Activated naive CD8-positive, alpha-beta T cell (primary cell): ENCODE measurements around the gene IQSEC2.

Source experiments
- H3K27ac Mint-ChIP-seq: one replicate; pipeline ENCODE4 v1.8.0; 2021; ENCODE audit warnings: mixed read lengths
- H3K27me3 Mint-ChIP-seq: one replicate; pipeline ENCODE4 v1.8.0; 2021; ENCODE audit warnings: mixed read lengths
- H3K36me3 Mint-ChIP-seq: one replicate; pipeline ENCODE4 v1.8.0; 2021; ENCODE audit warnings: mixed read lengths
- H3K4me1 Mint-ChIP-seq: one replicate; pipeline ENCODE4 v1.8.0; 2021; ENCODE audit warnings: low read depth, mixed read lengths
- H3K4me3 Mint-ChIP-seq: one replicate; pipeline ENCODE4 v1.8.0; 2021; ENCODE audit warnings: mild to moderate bottlenecking, mixed read lengths
- H3K9me3 Mint-ChIP-seq: one replicate; pipeline ENCODE4 v1.8.0; 2021; ENCODE audit warnings: low read depth, mixed read lengths

Gene IQSEC2

GRCh38 chrX:53247928-53248327 lies 33.5 kb downstream of the IQSEC2 start:
- no peak overlapping the region for H3K27ac Mint-ChIP-seq
- H3K27me3 Mint-ChIP-seq: no peaks in the 10 kb centered on the region
- no peaks in the 10 kb centered on the region for H3K36me3 Mint-ChIP-seq

GRCh38 chrX:53246231-53246630 lies 35.2 kb downstream of the IQSEC2 start:
- Mint-ChIP-seq H3K36me3 (no peaks in the 10 kb centered on the region), H3K4me3 (no peak overlapping the region), H3K27ac (no peak overlapping the region), H3K27me3 (no peaks in the 10 kb centered on the region), H3K4me1 (no peaks in the 10 kb centered on the region), H3K9me3 (no peaks in the 10 kb centered on the region)

More at GRCh38 chrX:53247928-53248327, 33.5 kb downstream of the IQSEC2 start:
- H3K4me3 Mint-ChIP-seq: no peak overlapping the region
- H3K9me3 Mint-ChIP-seq: no peaks in the 10 kb centered on the region
- H3K4me1 Mint-ChIP-seq: no peaks in the 10 kb centered on the region

DNA sequence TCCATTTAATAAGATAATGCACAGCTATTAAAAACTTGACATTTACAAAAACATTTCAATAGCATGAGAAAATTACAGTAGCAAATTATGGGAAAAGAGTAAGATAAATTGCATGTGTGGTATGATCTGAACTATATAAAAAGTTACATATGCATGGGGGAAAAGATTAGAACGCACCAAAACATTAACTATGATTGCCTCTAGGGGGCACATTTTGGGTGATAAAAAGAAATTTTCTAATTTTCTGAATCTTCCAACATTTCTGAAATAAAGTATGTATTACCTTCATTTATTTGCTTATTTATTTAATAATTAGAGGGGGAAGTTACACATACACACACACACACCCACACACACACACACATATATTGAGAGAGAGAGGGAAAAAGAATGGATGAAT lies 36.8 kb downstream of the IQSEC2 start:
- no peaks in the 10 kb centered on the region for H3K36me3 Mint-ChIP-seq
- H3K9me3 Mint-ChIP-seq: no peaks in the 10 kb centered on the region
- no peaks in the 10 kb centered on the region for H3K4me1 Mint-ChIP-seq
- H3K4me3 Mint-ChIP-seq: no peak overlapping the region
- H3K27me3 Mint-ChIP-seq: no peaks in the 10 kb centered on the region
- no peak overlapping the region for H3K27ac Mint-ChIP-seq

- Mint-ChIP-seq H3K4me3 (no peak overlapping the region), H3K9me3 (no peaks in the 10 kb centered on the region), H3K27me3 (no peaks in the 10 kb centered on the region), H3K36me3 (no peaks in the 10 kb centered on the region), H3K4me1 (peaks cover 1% of the 10 kb centered on the region), H3K27ac (no peak overlapping the region)
These were observed 39.1 kb downstream of the IQSEC2 start for GRCh38 chrX:53242310-53242709.

DNA sequence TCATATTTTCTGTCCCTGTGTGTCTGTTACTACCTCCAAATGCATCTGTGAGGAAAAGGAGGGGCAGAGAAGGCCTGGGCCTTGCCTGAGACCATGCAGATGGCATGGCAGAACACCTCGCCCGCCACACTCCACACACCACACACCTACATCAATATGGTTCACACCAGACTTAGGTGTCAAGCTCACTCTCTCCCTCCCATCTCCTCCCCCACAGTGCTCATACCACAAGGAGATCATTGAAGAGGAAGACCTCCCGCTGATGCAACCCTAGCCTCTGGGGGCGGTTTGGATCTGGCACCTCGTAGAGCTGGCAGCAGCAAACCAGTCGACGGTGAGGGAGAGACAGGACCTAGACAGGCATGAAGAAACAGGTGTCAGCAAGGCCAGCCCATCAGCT lies 39.8 kb downstream of the IQSEC2 start:
- no peak overlapping the region for H3K27ac Mint-ChIP-seq

GRCh38 chrX:53239474-53239873 lies 41.9 kb downstream of the IQSEC2 start:
- Mint-ChIP-seq H3K4me1 (peaks cover 1% of the 10 kb centered on the region), H3K27me3 (no peaks in the 10 kb centered on the region), H3K36me3 (no peaks in the 10 kb centered on the region), H3K27ac (no peak overlapping the region), H3K9me3 (no peaks in the 10 kb centered on the region), H3K4me3 (no peak overlapping the region)

More for the DNA sequence above, 39.8 kb downstream of the IQSEC2 start:
- Mint-ChIP-seq H3K27me3 (no peaks in the 10 kb centered on the region), H3K9me3 (no peaks in the 10 kb centered on the region), H3K36me3 (no peaks in the 10 kb centered on the region), H3K4me3 (no peak overlapping the region), H3K4me1 (peaks cover 1% of the 10 kb centered on the region)

GRCh38 chrX:53237056-53237455 lies 44.3 kb downstream of the IQSEC2 start:
- H3K27ac Mint-ChIP-seq: no peak overlapping the region
- no peaks in the 10 kb centered on the region for H3K27me3 Mint-ChIP-seq
- no peaks in the 10 kb centered on the region for H3K36me3 Mint-ChIP-seq
- H3K9me3 Mint-ChIP-seq: no peaks in the 10 kb centered on the region
- H3K4me3 Mint-ChIP-seq: no peak overlapping the region
- H3K4me1 Mint-ChIP-seq: peaks cover 1% of the 10 kb centered on the region

DNA sequence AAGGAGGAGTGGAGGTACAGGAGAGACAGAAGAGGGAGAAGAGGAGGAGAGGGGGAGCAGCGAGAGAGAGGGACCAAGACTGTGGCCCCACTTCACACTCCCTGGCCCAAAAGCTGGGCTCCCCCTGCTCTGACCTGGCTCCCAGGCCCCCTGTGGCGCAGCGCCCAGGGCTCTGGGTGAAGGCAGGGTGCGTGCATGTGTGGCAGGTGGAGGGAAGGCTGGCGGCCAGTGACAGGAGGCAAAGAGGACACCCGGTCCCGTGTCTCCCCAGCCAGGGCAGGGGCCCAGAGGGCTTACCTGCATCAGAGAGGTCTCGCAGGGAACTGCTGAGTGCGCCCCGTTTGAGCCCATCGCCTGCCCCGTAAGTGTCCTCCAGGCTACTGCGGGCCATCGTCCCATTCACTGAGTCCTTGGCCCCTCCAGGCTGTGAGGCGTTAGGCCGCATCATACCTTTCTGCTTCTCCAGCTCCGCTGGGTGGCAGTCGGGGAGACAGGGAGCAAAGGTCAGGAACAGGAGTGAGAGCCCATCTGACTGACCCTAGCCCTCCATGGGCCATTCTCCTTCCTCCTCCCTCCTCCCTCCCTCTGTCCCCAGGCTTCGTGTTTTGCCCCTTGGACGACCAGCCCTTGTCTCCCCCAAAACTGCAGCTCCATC lies 45.2 kb downstream of the IQSEC2 start:
- no peaks in the 10 kb centered on the region for H3K9me3 Mint-ChIP-seq
- H3K4me1 Mint-ChIP-seq: peaks cover 1% of the 10 kb centered on the region
- H3K27me3 Mint-ChIP-seq: no peaks in the 10 kb centered on the region
- no peaks in the 10 kb centered on the region for H3K36me3 Mint-ChIP-seq
- H3K4me3 Mint-ChIP-seq: no peak overlapping the region
- H3K27ac Mint-ChIP-seq: no peak overlapping the region

GRCh38 chrX:53235566-53235965 lies 45.8 kb downstream of the IQSEC2 start:
- no peak overlapping the region for H3K4me3 Mint-ChIP-seq
- H3K9me3 Mint-ChIP-seq: no peaks in the 10 kb centered on the region
- no peak overlapping the region for H3K27ac Mint-ChIP-seq
- H3K4me1 Mint-ChIP-seq: peaks cover 1% of the 10 kb centered on the region
- H3K27me3 Mint-ChIP-seq: no peaks in the 10 kb centered on the region
- no peaks in the 10 kb centered on the region for H3K36me3 Mint-ChIP-seq

DNA sequence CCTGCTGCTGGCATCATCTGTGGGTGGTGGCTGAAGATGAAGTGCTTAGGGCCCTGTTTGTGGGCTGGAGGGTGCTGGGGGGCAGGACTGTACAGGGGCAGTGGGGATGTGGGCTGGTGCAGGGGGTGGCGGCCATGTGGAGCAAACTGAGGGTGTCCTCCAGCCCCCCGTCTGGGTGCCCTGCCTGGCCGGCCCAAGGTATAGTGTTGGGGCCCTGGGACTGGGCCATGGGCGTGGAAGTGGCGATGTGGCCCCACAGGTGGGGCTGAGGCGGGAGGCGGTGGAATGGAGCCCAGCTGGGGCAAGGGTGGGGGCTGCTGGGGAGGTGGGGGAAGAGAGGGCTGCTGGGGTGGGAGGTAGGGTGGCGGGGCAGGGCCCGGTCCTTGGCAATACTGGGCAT lies 46.9 kb downstream of the IQSEC2 start:
- Mint-ChIP-seq H3K4me3 (no peak overlapping the region), H3K9me3 (no peaks in the 10 kb centered on the region), H3K27me3 (no peaks in the 10 kb centered on the region), H3K4me1 (peaks cover 1% of the 10 kb centered on the region), H3K27ac (no peak overlapping the region), H3K36me3 (no peaks in the 10 kb centered on the region)

GRCh38 chrX:53233536-53233935 lies 47.8 kb downstream of the IQSEC2 start:
- Mint-ChIP-seq H3K36me3 (no peaks in the 10 kb centered on the region), H3K27ac (no peak overlapping the region), H3K4me1 (no peaks in the 10 kb centered on the region), H3K4me3 (no peak overlapping the region), H3K9me3 (no peaks in the 10 kb centered on the region), H3K27me3 (no peaks in the 10 kb centered on the region)

GRCh38 chrX:53230116-53230515 lies 51.3 kb downstream of the IQSEC2 start:
- H3K27ac Mint-ChIP-seq: no peak overlapping the region
- no peaks in the 10 kb centered on the region for H3K36me3 Mint-ChIP-seq
- H3K9me3 Mint-ChIP-seq: no peaks in the 10 kb centered on the region
- no peak overlapping the region for H3K4me3 Mint-ChIP-seq
- H3K27me3 Mint-ChIP-seq: no peaks in the 10 kb centered on the region
- H3K4me1 Mint-ChIP-seq: peaks cover 3% of the 10 kb centered on the region

- Mint-ChIP-seq H3K9me3 (no peaks in the 10 kb centered on the region), H3K4me3 (no peak overlapping the region), H3K36me3 (no peaks in the 10 kb centered on the region), H3K27me3 (no peaks in the 10 kb centered on the region), H3K4me1 (peaks cover 16% of the 10 kb centered on the region), H3K27ac (no peak overlapping the region)
These were observed 54.1 kb downstream of the IQSEC2 start for GRCh38 chrX:53227224-53227765.

DNA sequence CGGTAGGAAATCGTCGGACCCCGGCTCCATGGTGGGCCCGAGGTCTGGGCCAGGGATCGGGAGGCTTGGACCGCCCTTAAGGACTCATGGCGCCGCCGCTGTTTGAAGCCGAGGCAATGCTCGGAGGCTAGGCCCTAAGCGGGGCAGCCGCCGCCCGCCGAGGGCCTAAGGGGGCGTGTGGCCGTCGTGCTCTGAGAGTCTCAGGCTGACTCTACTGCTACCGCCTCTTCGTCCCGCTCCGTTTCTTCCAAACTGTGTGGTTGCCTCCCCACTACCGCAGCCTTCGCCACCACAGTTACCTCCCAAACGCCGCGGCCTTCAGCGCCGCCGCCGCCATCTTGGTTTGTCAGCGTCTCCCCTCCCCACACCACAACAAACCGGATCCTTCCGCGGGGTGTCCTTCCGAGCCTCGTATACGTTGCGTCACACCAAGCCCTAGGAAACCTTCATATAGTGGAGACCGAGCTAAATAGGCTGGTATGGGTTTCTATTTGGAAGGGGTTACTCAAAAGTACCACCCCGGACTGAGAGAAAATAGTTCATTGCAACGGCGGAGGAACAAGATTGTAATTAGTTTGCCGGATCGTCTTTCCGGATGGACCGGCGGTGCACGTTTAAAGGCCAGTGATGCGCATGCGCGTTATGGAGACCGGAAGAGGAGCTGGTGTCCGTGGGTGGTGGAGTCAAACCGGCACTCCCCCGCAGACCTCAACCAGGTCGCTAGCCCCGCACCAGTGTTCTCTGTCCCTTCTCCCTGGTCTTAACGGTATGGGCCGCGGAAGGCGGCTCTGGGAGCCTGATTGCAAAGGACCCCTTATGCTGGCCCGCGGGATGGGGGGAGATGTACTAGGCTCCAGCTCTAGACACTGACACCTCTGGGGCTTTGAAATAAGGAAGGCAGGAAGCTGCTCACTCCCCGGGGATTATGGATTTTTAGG lies 56.3 kb downstream of the IQSEC2 start, which contains the start of gene KDM5C:
KDM5C (minus strand) TSS at position 348 of the 938 bp plus-strand sequence; CDS start at position 30, 318 bp downstream.
- Mint-ChIP-seq H3K27me3 (no peaks in the 10 kb centered on the region), H3K4me3 (peak within 1 kb of the TSS; percentile 95)

More for the DNA sequence above, 56.3 kb downstream of the IQSEC2 start, which contains the start of gene KDM5C:
- Mint-ChIP-seq H3K9me3 (no peaks in the 10 kb centered on the region), H3K36me3 (no peaks in the 10 kb centered on the region), H3K4me1 (peaks cover 26% of the 10 kb centered on the region), H3K27ac (peak within 1 kb of the TSS; percentile 98)
